ENCODE measurements around the gene CYP2J2.

CYP2J2 gene

GRCh38 chr1:59908084-59908483 is 18.5 kb downstream of the CYP2J2 start:
- no peak for ATAC-seq
- TF ChIP-seq ZFP30 (CRISPR knock-in tag; IDR thresholded peaks at IDR 0.05) (no peak), ZNF565 (CRISPR knock-in tag; conservative IDR thresholded peaks at IDR 0.05; ENCODE audit: low read depth) (no peak), CSDC2 (CRISPR knock-in tag; IDR thresholded peaks at IDR 0.05) (no peak), RARB (CRISPR knock-in tag; IDR thresholded peaks at IDR 0.05) (no peak), OSR1 (CRISPR knock-in tag; IDR thresholded peaks at IDR 0.05) (no peak), ZNF8 (CRISPR knock-in tag; IDR thresholded peaks at IDR 0.05) (no peak), TCF4 (CRISPR knock-in tag; IDR thresholded peaks at IDR 0.05; ENCODE audit: borderline replicate concordance) (no peak), PPARA (CRISPR knock-in tag; IDR thresholded peaks at IDR 0.05; ENCODE audit: borderline replicate concordance) (no peak), SNAI2 (CRISPR knock-in tag; IDR thresholded peaks at IDR 0.05) (no peak), TOX (CRISPR knock-in tag; IDR thresholded peaks at IDR 0.05; ENCODE audit: borderline replicate concordance) (no peak), TSHZ2 (CRISPR knock-in tag; IDR thresholded peaks at IDR 0.05) (no peak), CREB5 (CRISPR knock-in tag; IDR thresholded peaks at IDR 0.05; ENCODE audit: low read depth) (no peak), CSRNP3 (CRISPR knock-in tag; IDR thresholded peaks at IDR 0.05) (no peak)

GRCh38 chr1:59906931-59907330 is 19.6 kb downstream of the CYP2J2 start:
- TF ChIP-seq TOX (CRISPR knock-in tag; IDR thresholded peaks at IDR 0.05; ENCODE audit: borderline replicate concordance) (no peak), CREB5 (CRISPR knock-in tag; IDR thresholded peaks at IDR 0.05; ENCODE audit: low read depth) (no peak), ZNF8 (CRISPR knock-in tag; IDR thresholded peaks at IDR 0.05) (no peak), RARB (CRISPR knock-in tag; IDR thresholded peaks at IDR 0.05) (no peak), OSR1 (CRISPR knock-in tag; IDR thresholded peaks at IDR 0.05) (no peak), SNAI2 (CRISPR knock-in tag; IDR thresholded peaks at IDR 0.05) (no peak), ZNF565 (CRISPR knock-in tag; conservative IDR thresholded peaks at IDR 0.05; ENCODE audit: low read depth) (no peak), CSDC2 (CRISPR knock-in tag; IDR thresholded peaks at IDR 0.05) (no peak), ISL1 (CRISPR knock-in tag; IDR thresholded peaks at IDR 0.05) (no peak), PATZ1 (CRISPR knock-in tag; IDR thresholded peaks at IDR 0.05; ENCODE audit: borderline replicate concordance) (no peak), ZNF70 (CRISPR knock-in tag; IDR thresholded peaks at IDR 0.05) (no peak), ZFP30 (CRISPR knock-in tag; IDR thresholded peaks at IDR 0.05) (no peak)
- no peak for ATAC-seq

- TF ChIP-seq CSRNP3 (CRISPR knock-in tag; IDR thresholded peaks at IDR 0.05) = no peak
- TF ChIP-seq RARB (CRISPR knock-in tag; IDR thresholded peaks at IDR 0.05) = no peak
- TF ChIP-seq PPARA (CRISPR knock-in tag; IDR thresholded peaks at IDR 0.05; ENCODE audit: borderline replicate concordance) = no peak
- TF ChIP-seq ZFP3 (CRISPR knock-in tag; IDR thresholded peaks at IDR 0.05) = no peak
- no peak for TF ChIP-seq PATZ1 (CRISPR knock-in tag; IDR thresholded peaks at IDR 0.05; ENCODE audit: borderline replicate concordance)
- TF ChIP-seq CREB5 (CRISPR knock-in tag; IDR thresholded peaks at IDR 0.05; ENCODE audit: low read depth) = no peak
- no peak for TF ChIP-seq BACH2 (CRISPR knock-in tag; IDR thresholded peaks at IDR 0.05; ENCODE audit: borderline replicate concordance)
- TF ChIP-seq TOX (CRISPR knock-in tag; IDR thresholded peaks at IDR 0.05; ENCODE audit: borderline replicate concordance) = no peak
- ATAC-seq = peak; percentile 92
Measured at GRCh38 chr1:59903141-59903754, 23.3 kb downstream of the CYP2J2 start.

Data from SK-N-SH treated with all-trans-retinoic acid at 6 μM for 48 hours (cell line).